A673 (cell line): Measurements from ENCODE around the gene CTNNA3. TPM values are rescaled to one million over a fixed set of nuclear protein-coding genes. Genes with fewer than 3 reads are reported as not detected.

ENCODE experiments used
- BruUV-seq: library from RNA; stranded (reverse); fragments of 400-500 nt; replicated peaks from 2 replicates; lab custom pipeline; 2021; lab: Mats Ljungman, UMichigan
- CTCF ChIA-PET: fragments of 300-600 bp; sonication (Branson Sonifier 250); formaldehyde crosslinking; loops from one replicate; lab custom pipeline; 2022; ENCODE audit warnings: antibody characterized with exemption; lab: Charles Lee
- POLR2A ChIA-PET: fragments of 300-600 bp; sonication (Branson Sonifier 250); formaldehyde crosslinking; loops from one replicate; lab custom pipeline; 2022; ENCODE audit warnings: antibody characterized with exemption; ENCODE audit not compliant: low non-redundant PET; lab: Charles Lee
- DNase-seq: peaks from one replicate; pipeline ENCODE4 v3.0.0-alpha.2; 2015; ENCODE audit warnings: low spot score
- H3K27ac ChIP-seq: fragments of 200-600 bp; sonication (generic); 2 replicates; pipeline ENCODE4 v1.5.1; 2016; ENCODE audit warnings: mixed run types, low read depth, mild to moderate bottlenecking, mixed read lengths, antibody characterized with exemption, low read length; ENCODE audit not compliant: poor library complexity, severe bottlenecking
- H3K27me3 ChIP-seq: fragments of 200-600 bp; sonication (generic); replicated peaks from 2 replicates; pipeline ENCODE4 v1.6.1; 2017; ENCODE audit warnings: mixed run types, low read depth, mild to moderate bottlenecking, mixed read lengths, antibody characterized with exemption, low read length; ENCODE audit not compliant: insufficient read depth, poor library complexity
- H3K36me3 ChIP-seq: fragments of 200-600 bp; sonication (generic); 2 replicates; pipeline ENCODE4 v1.6.1; 2016; ENCODE audit warnings: mixed run types, mild to moderate bottlenecking, mixed read lengths, antibody characterized with exemption, low read length; ENCODE audit not compliant: insufficient read depth, poor library complexity, severe bottlenecking
- H3K4me1 ChIP-seq: fragments of 200-600 bp; sonication (generic); 2 replicates; pipeline ENCODE4 v1.6.1; 2017; ENCODE audit warnings: mixed run types, mild to moderate bottlenecking, mixed read lengths, antibody characterized with exemption, low read length; ENCODE audit not compliant: insufficient read depth, poor library complexity, severe bottlenecking
- H3K4me3 ChIP-seq: fragments of 200-600 bp; sonication (generic); 2 replicates; pipeline ENCODE4 v1.5.1; 2016; ENCODE audit warnings: low read depth, mixed run types, mild to moderate bottlenecking, mixed read lengths, low read length; ENCODE audit not compliant: poor library complexity, severe bottlenecking
- H3K9me3 ChIP-seq: fragments of 200-600 bp; sonication (generic); 2 replicates; pipeline ENCODE4 v1.6.1; 2016; ENCODE audit warnings: mixed run types, low read depth, mild to moderate bottlenecking, mixed read lengths, antibody characterized with exemption, low read length; ENCODE audit not compliant: poor library complexity, severe bottlenecking
- CTCF ChIP-seq: fragments of 300-800, 200-600 bp; sonication (generic); conservative IDR thresholded peaks from 2 replicates; pipeline ENCODE4 v1.5.1; 2017; ENCODE audit warnings: low read depth, mild to moderate bottlenecking, antibody characterized with exemption, low read length, moderate library complexity, mixed read lengths
- EZH2 ChIP-seq: fragments of 200-600 bp; sonication (generic); IDR thresholded peaks from 2 replicates; pipeline ENCODE4 v1.6.1; 2017; ENCODE audit warnings: borderline replicate concordance, low read depth, mild to moderate bottlenecking, mixed read lengths, antibody characterized with exemption, low read length; ENCODE audit not compliant: poor library complexity, severe bottlenecking
- intact Hi-C: fragments of 100-400 bp; cut with micrococcal nuclease; formaldehyde crosslinking; loops from one replicate; pipeline ENCODE4 v1.10.0; 2022; ENCODE audit not compliant: unreplicated experiment
- total RNA-seq: library from RNA; stranded (reverse); gene quantifications from 2 replicates; pipeline ENCODE4 v1.2.3, GENCODE V29; 2021

CTNNA3 gene
- total RNA-seq, 1 experiment from 2014 or later: not detected

GRCh38 chr10:67520924-67521520 is 175.0 kb downstream of the CTNNA3 start:
- DNase-seq: peak; percentile 59
- Histone ChIP-seq H3K27me3 (no peaks in the 10 kb centered on the region), H3K4me3 (no peak overlapping the region), H3K27ac (no peak overlapping the region), H3K36me3 (no peaks in the 10 kb centered on the region), H3K9me3 (no peaks in the 10 kb centered on the region), H3K4me1 (no peaks in the 10 kb centered on the region)
- no TSS peak for BruUV-seq
- TF ChIP-seq CTCF (peak; percentile 88), EZH2 (no peak)
- intact Hi-C loops: loop anchor here (5.0 kb wide), 3 partner anchors 214 to 589 kb away; no protein-coding TSS in a partner anchor
- ChIA-PET CTCF (interaction anchor here (0.5 to 0.7 kb wide), 3 partner anchors 150 to 1651 kb away, joined by 3 to 7 read pairs (median 4); no protein-coding TSS in a partner anchor), POLR2A (no interaction called here)

DNA sequence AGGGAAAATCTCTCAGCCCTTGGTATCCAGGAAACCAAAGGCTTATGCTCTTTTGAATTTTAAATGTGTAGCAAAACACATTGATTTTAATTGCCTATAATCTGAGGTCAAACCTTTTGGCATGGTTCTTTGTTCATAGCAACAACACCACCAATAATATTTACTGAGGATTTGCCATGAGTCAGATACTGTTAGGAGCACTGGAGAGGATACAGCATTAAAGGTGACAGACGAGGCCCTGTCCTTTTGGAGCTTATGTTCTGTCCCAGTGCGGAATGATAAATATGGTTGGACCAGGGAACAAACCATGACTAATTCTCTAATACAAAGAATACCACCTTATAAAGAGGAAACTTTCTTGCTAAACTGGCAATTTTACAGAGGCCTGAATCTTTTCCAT is 176.6 kb downstream of the CTNNA3 start:
- H3K4me1 ChIP-seq: no peaks in the 10 kb centered on the region
- no peak for DNase-seq
- no peaks in the 10 kb centered on the region for H3K27me3 ChIP-seq
- intact Hi-C loops: no loop called here
- H3K36me3 ChIP-seq: no peaks in the 10 kb centered on the region
- no peaks in the 10 kb centered on the region for H3K9me3 ChIP-seq
- TF ChIP-seq CTCF: no peak
- TF ChIP-seq EZH2: no peak
- no peak overlapping the region for H3K4me3 ChIP-seq
- CTCF ChIA-PET: interaction anchor here (1.0 kb wide), 1 partner anchor 254 kb away, joined by 3 read pairs; no protein-coding TSS in a partner anchor
- no TSS peak for BruUV-seq
- POLR2A ChIA-PET: no interaction called here
- H3K27ac ChIP-seq: no peak overlapping the region

GRCh38 chr10:67518756-67519155 is 177.2 kb downstream of the CTNNA3 start:
- no peaks in the 10 kb centered on the region for H3K9me3 ChIP-seq
- no peak overlapping the region for H3K27ac ChIP-seq
- CTCF ChIA-PET: interaction anchor here (1.0 kb wide), 1 partner anchor 255 kb away, joined by 3 read pairs; no protein-coding TSS in a partner anchor
- no peak overlapping the region for H3K4me3 ChIP-seq
- H3K27me3 ChIP-seq: no peaks in the 10 kb centered on the region
- intact Hi-C loops: no loop called here
- no peaks in the 10 kb centered on the region for H3K4me1 ChIP-seq
- no peaks in the 10 kb centered on the region for H3K36me3 ChIP-seq
- no peak for DNase-seq
- POLR2A ChIA-PET: no interaction called here
- BruUV-seq: no TSS peak
- no peak for TF ChIP-seq EZH2
- TF ChIP-seq CTCF: no peak
